Lung (tissue), 12 donors: ENCODE results near the gene OR52W1. TPM values are rescaled to one million over a fixed set of nuclear protein-coding genes. Genes with fewer than 3 reads are reported as not detected.

Source experiments
- ATAC-seq: fragments of 200-7000 bp; cut with Tn5 transposase; one replicate; pipeline ENCODE4 v1.9.1; 2020; ENCODE audit warnings: moderate number of reproducible peaks; ENCODE audit not compliant: insufficient read depth, low FRiP score
- DNase-seq, 3 donors: peaks; one replicate each; pipeline ENCODE4 v3.0.0-alpha.2; 2013 to 2017
- H3K27ac ChIP-seq, 2 donors: one replicate each; pipeline ENCODE4 v1.5.1; 2013; ENCODE audit warnings: mild to moderate bottlenecking in 2 of 2, moderate library complexity in 2 of 2, control low read depth in 1 of 2, inconsistent platforms in 1 of 2, low read depth in 1 of 2, low read length in 1 of 2
- H3K27me3 ChIP-seq, 3 donors: one replicate each; pipeline ENCODE4 v1.5.1; 2013; ENCODE audit warnings: low read length in 2 of 3; ENCODE audit not compliant: control insufficient read depth in 3 of 3, insufficient read depth in 3 of 3
- H3K36me3 ChIP-seq, 4 donors: one replicate each; pipeline ENCODE4 v1.5.1; 2013; ENCODE audit warnings: low read length in 4 of 4, mild to moderate bottlenecking in 1 of 4, moderate library complexity in 1 of 4; ENCODE audit not compliant: control insufficient read depth in 4 of 4, insufficient read depth in 4 of 4
- H3K4me1 ChIP-seq, 5 donors: one replicate each; pipeline ENCODE4 v1.5.1; 2013; ENCODE audit warnings: low read length in 5 of 5, mild to moderate bottlenecking in 2 of 5, moderate library complexity in 1 of 5; ENCODE audit not compliant: control insufficient read depth in 5 of 5, insufficient read depth in 5 of 5
- H3K4me3 ChIP-seq: one replicate; pipeline ENCODE4 v1.5.1; 2013; ENCODE audit warnings: mild to moderate bottlenecking, control low read depth, moderate library complexity
- H3K9ac ChIP-seq, 2 donors: one replicate each; pipeline ENCODE4 v1.5.1; 2013; ENCODE audit warnings: low read length in 2 of 2, control low read depth in 1 of 2; ENCODE audit not compliant: insufficient read depth in 1 of 2
- H3K9me3 ChIP-seq, 4 donors: one replicate each; pipeline ENCODE4 v1.5.1; 2013; ENCODE audit warnings: low read length in 3 of 4, mild to moderate bottlenecking in 1 of 4, moderate library complexity in 1 of 4; ENCODE audit not compliant: control insufficient read depth in 4 of 4, insufficient read depth in 3 of 4
- CTCF ChIP-seq: IDR thresholded peaks from 2 replicates; pipeline ENCODE4 v1.5.1; 2012; ENCODE audit warnings: mild to moderate bottlenecking; ENCODE audit errors: control extremely low read depth, extremely low read depth
- WGBS, 2 donors: extraction: QIAGEN DNeasy Blood & Tissue Kit; methylation state at CpG; one replicate each; pipeline ENCODE4 v1.1.7; 2013; 5-methylcytosine and 5-hydroxymethylcytosine counted together
- polyA plus RNA-seq, 2 donors: library from polyadenylated mRNA; stranded (reverse); fragments of 200-250 nt; gene quantifications; one replicate each; pipeline ENCODE4 v1.2.1, GENCODE V29; 2013
- total RNA-seq, 2 donors: library from RNA; depleted of rRNA in 1 of 2; stranded (reverse); fragments of >200 nt in 1 of 2; gene quantifications; one replicate each; pipeline ENCODE4 v1.2.1, GENCODE V29; 2014 to 2021
- donor health status: control.
- donor health status: control.
- donor health status: Bipolar disorder and iron deficiency.
- donor health status: healthy.
- donor health status: DM: yes; HTN: yes; CAD: no.

The OR52W1 gene
- total and polyA plus RNA-seq, 4 donors: not detected

GRCh38 chr11:6217722-6218121 lies 18.7 kb downstream of the OR52W1 start:
- H3K9me3 ChIP-seq: no peaks in the 10 kb centered on the region
- ATAC-seq (no peak), DNase-seq (no peak)
- WGBS, 2 donors: 92 to 94% methylated on average over 17 to 19 of the region's 19 CpGs
- no peak overlapping the region for H3K27ac ChIP-seq
- H3K4me1 ChIP-seq: peaks cover 0 to 5% (median 0%) of the 10 kb centered on the region in 5 donors
- H3K27me3 ChIP-seq: no peaks in the 10 kb centered on the region
- H3K9ac ChIP-seq: no peak overlapping the region
- H3K36me3 ChIP-seq: peaks cover 35 to 45% (median 42%) of the 10 kb centered on the region in 4 donors
- no peak for TF ChIP-seq CTCF
- no peak overlapping the region for H3K4me3 ChIP-seq

- peak; percentile 78 for ATAC-seq
- TF ChIP-seq CTCF: no peak
- Histone ChIP-seq H3K9me3 (no peaks in the 10 kb centered on the region), H3K4me3 (no peak overlapping the region), H3K9ac (no peak overlapping the region), H3K36me3 (peaks cover 42 to 58% (median 47%) of the 10 kb centered on the region in 4 donors), H3K27ac (no peak overlapping the region), H3K27me3 (no peaks in the 10 kb centered on the region), H3K4me1 (peaks cover 0 to 9% (median 0%) of the 10 kb centered on the region in 5 donors)
- no peak for DNase-seq
- 40 to 63% methylated on average over 2 of the region's 2 CpGs for WGBS, 2 donors
These were observed 20.3 kb downstream of the OR52W1 start for GRCh38 chr11:6219359-6219758.

GRCh38 chr11:6223854-6224253 lies 24.8 kb downstream of the OR52W1 start:
- H3K9ac ChIP-seq: no peak overlapping the region
- peaks cover 24 to 29% (median 28%) of the 10 kb centered on the region in 4 donors for H3K36me3 ChIP-seq
- H3K27ac ChIP-seq: no peak overlapping the region
- ATAC-seq: no peak
- TF ChIP-seq CTCF: no peak
- H3K27me3 ChIP-seq: no peaks in the 10 kb centered on the region
- no peak for DNase-seq
- WGBS, 2 donors: 96 to 97% methylated on average over 17 of the region's 17 CpGs
- no peaks in the 10 kb centered on the region for H3K9me3 ChIP-seq
- no peak overlapping the region for H3K4me3 ChIP-seq
- H3K4me1 ChIP-seq: peaks cover 0 to 15% (median 4%) of the 10 kb centered on the region in 5 donors

- DNase-seq (no peak), ATAC-seq (no peak)
- H3K9ac ChIP-seq: no peak overlapping the region
- 98 to 100% methylated on average over 3 of the region's 3 CpGs for WGBS, 2 donors
- peaks cover 21 to 29% (median 25%) of the 10 kb centered on the region in 4 donors for H3K36me3 ChIP-seq
- no peak overlapping the region for H3K4me3 ChIP-seq
- H3K27ac ChIP-seq: peak overlapping the region in 1 of 2 donors; percentile 5
- no peaks in the 10 kb centered on the region for H3K27me3 ChIP-seq
- TF ChIP-seq CTCF: no peak
- H3K4me1 ChIP-seq: peaks cover 0 to 16% (median 4%) of the 10 kb centered on the region in 5 donors
- no peaks in the 10 kb centered on the region for H3K9me3 ChIP-seq
These were observed 25.4 kb downstream of the OR52W1 start for GRCh38 chr11:6224421-6224820.
